ENCODE data around the gene EHD4.

The EHD4 gene

DNA sequence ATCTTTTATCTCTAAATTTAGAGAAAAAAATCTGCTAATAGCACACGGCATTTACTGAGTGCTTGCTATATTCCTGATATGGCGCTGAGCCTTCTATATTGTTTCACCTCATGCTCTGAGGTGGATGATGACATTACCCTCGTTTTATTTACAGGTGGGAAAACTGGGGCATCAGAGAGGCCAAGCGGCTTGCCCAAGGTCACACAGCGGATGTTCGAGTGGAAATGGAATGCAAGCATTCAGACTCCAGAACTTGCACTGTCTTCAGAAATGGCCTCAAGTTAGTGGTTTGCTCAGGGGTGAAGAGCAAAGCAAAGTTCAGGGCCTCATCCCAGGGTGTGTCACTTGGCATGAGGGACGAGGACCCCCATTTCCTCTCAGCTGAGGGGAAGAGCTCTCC lies 17.3 kb downstream of the EHD4 start:
- Histone ChIP-seq H2AFZ (ENCODE audit: low read length) (no peak overlapping the region), H4K20me1 (ENCODE audit: insufficient read depth, low read length) (no peaks in the 10 kb centered on the region), H3K4me3 (ENCODE audit: low read depth, low read length, poor library complexity, severe bottlenecking) (no peak overlapping the region), H3K36me3 (ENCODE audit: insufficient read depth, low read length) (no peaks in the 10 kb centered on the region; the same call in 1 of the 2 replicates), H3K4me2 (ENCODE audit: low read length) (no peak overlapping the region), H3K27me3 (ENCODE audit: insufficient read depth, low read length) (no peaks in the 10 kb centered on the region; the same call in 1 of the 2 replicates), H3K4me1 (ENCODE audit: insufficient read depth, low read length, severe bottlenecking) (peaks cover 3% of the 10 kb centered on the region), H3K9me3 (ENCODE audit: low read length) (no peaks in the 10 kb centered on the region), H3F3A (ENCODE audit: insufficient read depth, low read length) (no peaks in the 10 kb centered on the region), H3K9me2 (ENCODE audit: low read depth, low read length) (no peaks in the 10 kb centered on the region), H3K27ac (ENCODE audit: low read depth, low read length, poor library complexity, severe bottlenecking) (no peak overlapping the region), H3K9ac (ENCODE audit: low read length) (no peak overlapping the region), H3K79me2 (ENCODE audit: insufficient read depth, low read length) (no peaks in the 10 kb centered on the region)
- no peak for TF ChIP-seq EZH2 (IDR thresholded peaks at IDR 0.05; ENCODE audit: borderline replicate concordance, low read length)
- TF ChIP-seq, protein P1, sequence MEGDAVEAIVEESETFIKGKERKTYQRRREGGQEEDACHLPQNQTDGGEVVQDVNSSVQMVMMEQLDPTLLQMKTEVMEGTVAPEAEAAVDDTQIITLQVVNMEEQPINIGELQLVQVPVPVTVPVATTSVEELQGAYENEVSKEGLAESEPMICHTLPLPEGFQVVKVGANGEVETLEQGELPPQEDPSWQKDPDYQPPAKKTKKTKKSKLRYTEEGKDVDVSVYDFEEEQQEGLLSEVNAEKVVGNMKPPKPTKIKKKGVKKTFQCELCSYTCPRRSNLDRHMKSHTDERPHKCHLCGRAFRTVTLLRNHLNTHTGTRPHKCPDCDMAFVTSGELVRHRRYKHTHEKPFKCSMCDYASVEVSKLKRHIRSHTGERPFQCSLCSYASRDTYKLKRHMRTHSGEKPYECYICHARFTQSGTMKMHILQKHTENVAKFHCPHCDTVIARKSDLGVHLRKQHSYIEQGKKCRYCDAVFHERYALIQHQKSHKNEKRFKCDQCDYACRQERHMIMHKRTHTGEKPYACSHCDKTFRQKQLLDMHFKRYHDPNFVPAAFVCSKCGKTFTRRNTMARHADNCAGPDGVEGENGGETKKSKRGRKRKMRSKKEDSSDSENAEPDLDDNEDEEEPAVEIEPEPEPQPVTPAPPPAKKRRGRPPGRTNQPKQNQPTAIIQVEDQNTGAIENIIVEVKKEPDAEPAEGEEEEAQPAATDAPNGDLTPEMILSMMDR (IDR thresholded peaks at IDR 0.05; ENCODE audit: low read length), result no peak

DNA sequence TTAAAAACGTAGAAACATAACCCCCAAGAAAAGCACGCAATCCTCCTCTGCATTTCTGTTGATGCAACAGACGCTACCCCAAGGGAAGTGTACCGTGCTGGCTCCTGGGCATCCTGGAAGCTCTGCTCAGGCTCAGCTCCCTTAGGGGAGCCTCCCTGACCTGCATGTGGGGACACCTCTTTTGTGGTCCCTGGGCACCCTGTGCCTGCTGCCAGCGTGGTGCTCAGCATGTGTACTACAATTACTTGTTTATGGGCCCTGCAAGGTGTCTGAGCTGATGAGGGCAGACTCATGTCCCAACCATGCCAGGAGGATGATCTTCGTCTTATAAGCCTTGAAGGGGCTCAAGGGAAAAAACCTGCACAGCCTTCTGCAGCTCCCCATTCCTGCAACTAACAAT lies 18.3 kb downstream of the EHD4 start:
- H3K27me3 ChIP-seq (ENCODE audit: insufficient read depth, low read length), result no peaks in the 10 kb centered on the region; the same call in 1 of the 2 replicates
- no peak overlapping the region for H3K9ac ChIP-seq (ENCODE audit: low read length)

DNA sequence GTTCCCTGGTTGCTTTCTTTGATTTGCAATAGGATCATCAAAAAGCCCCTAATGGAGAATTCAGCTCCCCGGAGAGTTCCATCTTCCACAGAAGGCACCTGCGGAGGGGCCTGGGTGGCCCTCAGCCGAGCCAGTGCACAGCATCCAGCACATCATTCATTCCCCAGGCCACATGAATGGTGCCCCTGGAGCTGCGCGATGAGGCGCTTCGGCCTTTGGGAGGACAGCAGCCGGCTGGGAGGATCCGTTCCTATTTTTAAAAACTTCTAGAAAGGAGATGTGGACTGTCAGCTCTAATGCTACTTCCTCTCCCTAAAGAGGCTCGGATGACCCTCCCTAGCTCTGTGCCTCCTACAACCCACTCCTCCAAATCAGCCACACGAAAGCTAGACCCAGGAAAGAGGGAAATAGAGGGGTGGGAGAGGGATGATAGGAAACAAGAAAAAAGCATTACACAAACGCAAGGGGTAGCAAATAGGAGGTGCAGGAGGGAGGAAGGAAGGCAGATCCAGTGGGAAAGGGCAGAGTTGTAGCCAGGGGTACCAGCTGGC lies 20.3 kb downstream of the EHD4 start:
- H2AFZ ChIP-seq (ENCODE audit: low read length), result no peak overlapping the region
- H3K9me2 ChIP-seq (ENCODE audit: low read depth, low read length), result no peaks in the 10 kb centered on the region
- no peaks in the 10 kb centered on the region for H3F3A ChIP-seq (ENCODE audit: insufficient read depth, low read length)
- no peaks in the 10 kb centered on the region for H3K4me1 ChIP-seq (ENCODE audit: insufficient read depth, low read length, severe bottlenecking)
- no peak overlapping the region for H3K4me3 ChIP-seq (ENCODE audit: low read depth, low read length, poor library complexity, severe bottlenecking)
- no peaks in the 10 kb centered on the region for H3K27me3 ChIP-seq (ENCODE audit: insufficient read depth, low read length)
- H4K20me1 ChIP-seq (ENCODE audit: insufficient read depth, low read length), result no peaks in the 10 kb centered on the region
- no peak overlapping the region for H3K9ac ChIP-seq (ENCODE audit: low read length)
- H3K9me3 ChIP-seq (ENCODE audit: low read length), result no peaks in the 10 kb centered on the region
- TF ChIP-seq, protein P1 (IDR thresholded peaks at IDR 0.05; ENCODE audit: low read length), result no peak
- TF ChIP-seq EZH2 (IDR thresholded peaks at IDR 0.05; ENCODE audit: borderline replicate concordance, low read length), result no peak
- no peaks in the 10 kb centered on the region; the same call in 1 of the 2 replicates for H3K36me3 ChIP-seq (ENCODE audit: insufficient read depth, low read length)
- no peak overlapping the region for H3K4me2 ChIP-seq (ENCODE audit: low read length)
- no peak overlapping the region for H3K27ac ChIP-seq (ENCODE audit: low read depth, low read length, poor library complexity, severe bottlenecking)
- no peaks in the 10 kb centered on the region for H3K79me2 ChIP-seq (ENCODE audit: insufficient read depth, low read length)

More for the DNA sequence above, 18.3 kb downstream of the EHD4 start:
- Histone ChIP-seq H3K9me2 (ENCODE audit: low read depth, low read length) (no peaks in the 10 kb centered on the region), H4K20me1 (ENCODE audit: insufficient read depth, low read length) (no peaks in the 10 kb centered on the region), H3F3A (ENCODE audit: insufficient read depth, low read length) (no peaks in the 10 kb centered on the region), H3K9me3 (ENCODE audit: low read length) (no peaks in the 10 kb centered on the region), H2AFZ (ENCODE audit: low read length) (no peak overlapping the region), H3K4me2 (ENCODE audit: low read length) (no peak overlapping the region), H3K4me3 (ENCODE audit: low read depth, low read length, poor library complexity, severe bottlenecking) (no peak overlapping the region), H3K4me1 (ENCODE audit: insufficient read depth, low read length, severe bottlenecking) (peaks cover 3% of the 10 kb centered on the region), H3K27ac (ENCODE audit: low read depth, low read length, poor library complexity, severe bottlenecking) (no peak overlapping the region), H3K79me2 (ENCODE audit: insufficient read depth, low read length) (no peaks in the 10 kb centered on the region), H3K36me3 (ENCODE audit: insufficient read depth, low read length) (no peaks in the 10 kb centered on the region; the same call in 1 of the 2 replicates)
- TF ChIP-seq EZH2 (IDR thresholded peaks at IDR 0.05; ENCODE audit: borderline replicate concordance, low read length), result no peak
- TF ChIP-seq, protein P1 (IDR thresholded peaks at IDR 0.05; ENCODE audit: low read length), result no peak
